ENCODE results near the gene AP3B2. TPM values are rescaled to one million over a fixed set of nuclear protein-coding genes. Genes with fewer than 3 reads are reported as not detected.
"Not testable (repeated sequence)": the region's sequence is repeated elsewhere in the genome, so short reads cannot be mapped to it uniquely, and the experiment has no call there.

AP3B2 gene
- total RNA-seq, 1 donor from 2014 or later: not detected

DNA sequence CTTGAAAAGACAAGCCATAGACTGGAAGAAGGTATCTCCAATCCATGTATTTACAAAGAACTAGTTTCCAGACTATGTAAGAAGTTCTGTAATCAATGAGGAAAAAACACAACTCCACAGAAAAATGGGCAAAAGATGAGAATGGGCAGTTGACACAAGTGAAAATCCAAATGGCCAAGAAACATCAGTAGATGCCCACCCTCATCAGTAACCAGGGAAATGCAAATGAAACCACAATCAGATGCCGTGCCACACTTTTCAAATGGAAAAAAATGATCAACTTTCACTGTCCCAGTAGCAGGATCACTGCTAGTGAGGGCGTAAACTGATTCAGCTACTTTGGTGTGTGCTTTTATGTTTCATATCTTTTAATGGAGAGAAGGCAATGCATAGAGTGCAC lies 58.0 kb downstream of the AP3B2 start:
- intact Hi-C loops (cut with micrococcal nuclease): no loop called here

DNA sequence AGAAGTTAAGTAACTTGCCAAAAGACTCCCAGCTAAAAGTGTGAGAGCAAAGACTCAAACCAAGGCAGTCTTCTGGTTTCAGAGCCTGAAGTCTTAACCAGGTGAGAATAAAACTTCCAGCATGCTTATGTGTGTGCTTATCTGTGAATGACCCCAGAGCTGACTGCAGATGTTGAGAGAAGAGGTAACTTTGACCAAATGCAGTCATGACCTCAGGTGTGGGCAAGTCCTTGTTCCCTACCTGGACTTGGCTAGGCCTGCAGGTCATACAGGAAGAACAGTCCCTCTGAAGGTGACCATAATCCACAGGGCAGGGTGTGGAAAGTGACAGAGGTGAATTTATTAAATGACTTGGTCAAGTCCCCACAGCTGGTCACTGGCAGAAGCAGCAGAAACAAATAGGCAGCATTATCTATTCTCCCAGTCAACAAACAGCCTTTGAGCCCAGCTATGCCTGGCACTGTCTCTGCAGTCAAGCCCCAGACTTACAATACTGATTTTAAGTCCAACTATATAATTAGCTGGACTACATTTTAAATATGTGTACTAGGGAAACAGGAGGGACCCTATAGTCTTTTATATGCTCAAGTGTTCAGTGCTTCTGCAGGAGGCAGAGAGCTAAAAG lies 59.5 kb downstream of the AP3B2 start:
- intact Hi-C loops (cut with micrococcal nuclease): no loop called here

DNA sequence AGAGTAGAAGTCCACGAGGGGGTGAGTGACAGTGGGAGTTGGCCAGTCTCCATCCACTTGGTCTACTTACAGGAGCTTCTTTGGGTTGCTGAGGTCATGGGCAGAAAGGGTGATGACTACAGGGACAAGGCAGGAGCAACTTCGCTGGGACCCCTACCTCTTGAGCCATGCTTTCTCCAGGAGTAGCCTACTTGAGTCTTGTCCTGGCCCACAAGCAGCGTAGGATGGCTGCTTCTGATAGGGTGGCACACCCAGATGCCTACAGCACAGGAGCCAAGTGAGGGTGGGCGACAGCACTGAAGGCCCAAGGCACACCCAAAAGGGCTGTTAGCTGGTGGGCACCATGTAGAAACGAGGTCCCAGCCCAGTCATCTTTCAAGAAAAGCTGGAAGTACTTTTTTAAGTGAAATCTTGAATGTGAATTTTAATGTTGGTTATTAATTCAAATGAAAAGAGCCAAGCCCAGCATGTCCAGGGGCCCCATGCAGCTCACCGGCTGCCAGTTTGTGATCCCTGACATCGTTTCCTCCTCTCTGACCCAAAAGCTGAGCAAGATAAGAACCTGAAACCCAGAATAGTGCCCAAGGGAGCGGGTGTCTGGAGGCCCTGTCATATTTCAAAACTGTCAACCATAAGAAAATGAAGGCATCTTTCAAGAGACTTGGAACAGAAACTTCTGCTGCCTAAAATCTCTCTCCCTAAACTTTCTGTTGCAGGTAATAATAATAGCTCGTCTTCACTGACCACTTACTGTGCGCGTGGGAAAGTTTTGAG lies 60.3 kb downstream of the AP3B2 start:
- intact Hi-C loops (cut with micrococcal nuclease): no loop called here

GRCh38 chr15:82648257-82649103 lies 61.2 kb downstream of the AP3B2 start:
- intact Hi-C loops (cut with micrococcal nuclease): no loop called here

DNA sequence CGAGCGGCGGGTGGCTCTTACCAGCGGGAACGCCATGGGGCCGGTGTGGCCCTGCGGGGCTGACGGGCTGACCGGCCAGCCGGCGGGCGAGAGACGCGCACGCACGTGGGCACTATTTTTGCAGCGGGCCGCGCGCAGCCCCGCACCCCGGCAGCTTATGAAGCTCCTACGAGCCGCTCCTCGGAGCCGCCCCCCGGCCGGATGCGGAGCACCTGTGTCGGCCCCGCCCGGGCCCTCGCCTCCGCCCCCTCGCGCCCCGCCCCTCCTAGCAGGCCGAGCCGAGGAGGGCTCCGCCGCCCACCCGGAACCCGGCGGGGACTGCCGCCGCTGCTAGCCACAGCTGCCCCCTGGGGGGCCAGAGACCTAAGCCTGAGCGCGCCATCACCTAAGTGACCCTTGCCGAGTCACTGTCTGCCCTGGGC lies 61.8 kb downstream of the AP3B2 start:
- intact Hi-C loops (cut with micrococcal nuclease): no loop called here

- intact Hi-C loops (cut with micrococcal nuclease): no loop called here
These were observed 62.4 kb downstream of the AP3B2 start, which contains the start of gene CPEB1 for GRCh38 chr15:82647045-82647834. Gene CPEB1 (minus strand): TSS chr15:82647363. CDS start chr15:82628459, 18,904 bp downstream.

- intact Hi-C loops (cut with micrococcal nuclease): no loop called here
These were observed 63.2 kb downstream of the AP3B2 start for GRCh38 chr15:82646250-82647044.

DNA sequence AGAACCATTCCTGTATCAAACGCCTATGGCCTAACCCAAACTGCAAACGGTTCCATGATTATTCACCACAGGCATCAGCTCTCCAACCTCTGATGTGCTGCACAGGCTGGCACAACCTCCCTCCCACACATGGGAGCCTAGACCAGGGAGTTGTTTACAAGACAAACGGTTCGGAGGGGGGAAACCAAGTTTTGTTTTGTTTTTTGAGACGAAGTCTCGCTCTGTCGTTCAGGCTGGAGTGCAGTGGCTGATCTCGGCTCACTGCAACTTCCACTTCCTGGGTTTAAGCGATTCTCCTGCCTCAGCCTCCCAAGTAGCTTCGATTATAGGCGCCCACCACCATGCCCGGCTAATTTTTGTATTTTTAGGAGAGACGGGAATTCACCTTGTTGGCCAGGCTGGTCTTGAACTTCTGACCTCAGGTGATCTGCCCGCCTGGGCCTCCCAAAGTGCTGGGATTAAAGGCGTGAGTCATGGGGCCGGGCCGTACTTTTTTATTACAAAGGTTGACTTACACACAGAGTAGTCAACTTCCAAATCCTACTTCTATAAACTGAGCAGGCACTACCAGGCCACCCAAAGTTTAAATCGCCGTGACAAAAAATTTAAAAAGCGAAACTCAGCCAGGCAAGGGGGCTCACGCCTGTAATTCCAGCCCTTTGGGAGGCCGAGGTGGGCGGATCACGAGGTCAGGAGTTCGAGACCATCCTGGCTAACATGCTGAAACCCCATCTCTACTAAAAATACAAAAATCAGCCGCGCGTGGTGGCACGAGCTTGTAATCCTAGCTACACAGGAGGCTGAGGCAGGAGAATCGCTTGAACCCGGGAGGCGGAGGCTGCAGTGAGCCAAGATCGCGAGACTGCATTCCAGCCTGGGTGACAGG lies 64.5 kb downstream of the AP3B2 start:
- intact Hi-C loops (cut with micrococcal nuclease): not testable (repeated sequence)

GRCh38 chr15:82643992-82644391 lies 65.7 kb downstream of the AP3B2 start:
- intact Hi-C loops (cut with micrococcal nuclease): no loop called here

- intact Hi-C loops (cut with micrococcal nuclease): no loop called here
These were observed 67.0 kb downstream of the AP3B2 start for GRCh38 chr15:82642656-82643055.

- intact Hi-C loops (cut with micrococcal nuclease): no loop called here
These were observed 68.4 kb downstream of the AP3B2 start for GRCh38 chr15:82641129-82641798.

- intact Hi-C loops (cut with micrococcal nuclease): no loop called here
These were observed 69.0 kb downstream of the AP3B2 start for GRCh38 chr15:82640672-82641071.

DNA sequence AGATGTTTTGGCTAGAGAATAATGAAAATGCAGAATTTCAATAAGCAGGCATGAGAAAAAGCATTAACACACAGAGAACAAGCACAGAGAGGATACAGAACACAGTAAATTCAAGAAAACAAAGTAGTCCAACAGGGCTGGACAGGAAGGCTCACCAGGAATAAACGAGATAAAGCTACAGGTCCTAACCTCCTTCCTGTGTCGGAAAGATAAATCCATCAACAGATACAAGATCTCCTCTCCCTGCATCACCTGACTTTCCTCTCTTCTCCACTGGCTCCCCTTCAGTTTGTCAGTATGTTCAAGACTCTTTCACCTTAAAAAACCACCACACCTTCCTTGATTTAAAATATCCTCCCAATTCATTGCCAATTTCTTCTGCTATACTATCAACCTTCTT lies 73.9 kb downstream of the AP3B2 start:
- intact Hi-C loops (cut with micrococcal nuclease): no loop called here

- intact Hi-C loops (cut with micrococcal nuclease): no loop called here
These were observed 79.6 kb downstream of the AP3B2 start for GRCh38 chr15:82630033-82630432.

- intact Hi-C loops (cut with micrococcal nuclease): no loop called here
These were observed 84.5 kb downstream of the AP3B2 start for GRCh38 chr15:82625136-82625535.

DNA sequence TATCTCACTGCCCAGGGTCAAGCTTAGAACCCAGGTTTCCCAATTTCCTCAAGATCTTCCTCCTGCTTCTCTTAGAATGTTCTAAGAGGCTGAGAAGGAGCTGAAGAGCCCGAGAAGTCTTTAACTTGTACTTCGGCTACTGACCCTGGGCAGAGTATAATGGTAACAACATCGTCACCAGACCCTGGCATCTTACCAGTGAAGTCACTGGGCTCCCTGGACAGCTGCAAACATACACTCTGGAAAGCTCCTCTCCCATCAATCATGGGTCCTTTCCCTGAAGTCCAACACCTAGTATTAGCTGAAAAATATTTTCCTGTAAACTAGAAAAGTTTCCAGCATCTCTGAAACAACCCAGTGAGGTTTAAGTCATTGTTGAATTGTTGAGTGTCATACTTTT lies 85.2 kb downstream of the AP3B2 start:
- intact Hi-C loops (cut with micrococcal nuclease): no loop called here

- intact Hi-C loops (cut with micrococcal nuclease): no loop called here
These were observed 85.7 kb downstream of the AP3B2 start for GRCh38 chr15:82624008-82624407.

DNA sequence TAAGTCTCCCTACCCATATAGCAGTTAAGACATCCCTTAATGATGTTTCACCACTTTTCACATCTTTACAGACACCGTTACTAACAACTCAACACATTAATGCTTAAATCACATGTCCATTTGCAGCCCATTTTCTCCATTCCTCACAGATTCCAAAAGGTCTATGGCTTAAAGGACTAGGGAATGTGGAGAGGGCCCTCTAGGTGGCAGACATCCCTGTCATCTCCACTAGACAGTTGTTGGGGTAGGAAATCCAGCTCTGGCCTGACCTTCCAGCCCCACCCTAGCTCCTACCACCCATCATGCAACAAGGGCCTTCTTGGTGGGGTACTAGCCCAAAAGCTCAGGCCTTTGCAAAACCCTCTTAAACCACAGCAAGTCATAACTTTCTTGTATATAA lies 87.7 kb downstream of the AP3B2 start:
- intact Hi-C loops (cut with micrococcal nuclease): no loop called here

- intact Hi-C loops (cut with micrococcal nuclease): no loop called here
These were observed 95.9 kb downstream of the AP3B2 start for GRCh38 chr15:82613747-82614146.
